OCI-M2 (cell line): ENCODE results near the gene FUCA1.
"Not testable (repeated sequence)": the region's sequence is repeated elsewhere in the genome, so short reads cannot be mapped to it uniquely, and the experiment has no call there.

Experiments
- DNase-seq: peaks from one replicate; lab custom pipeline; 2025; ENCODE audit not compliant: unreplicated experiment; lab: John Stamatoyannopoulos, UW

Gene FUCA1

GRCh38 chr1:23803674-23804073 lies 64.4 kb downstream of the FUCA1 start:
- no peak for DNase-seq

- not testable (repeated sequence) for DNase-seq
Measured at GRCh38 chr1:23802809-23803342, 65.2 kb downstream of the FUCA1 start.

GRCh38 chr1:23801876-23802275 lies 66.2 kb downstream of the FUCA1 start:
- DNase-seq: no peak

GRCh38 chr1:23801338-23801748 lies 66.7 kb downstream of the FUCA1 start:
- DNase-seq: no peak

- no peak for DNase-seq
Measured at GRCh38 chr1:23800400-23801337, 67.4 kb downstream of the FUCA1 start, which contains the start of gene GALE. TSS of gene GALE (minus strand) at chr1:23800754. CDS start at chr1:23799007, 1,747 bp downstream.

GRCh38 chr1:23799570-23800399 lies 68.3 kb downstream of the FUCA1 start:
- DNase-seq: no peak

- no peak for DNase-seq
Measured at GRCh38 chr1:23799255-23799569, 68.9 kb downstream of the FUCA1 start.

- no peak for DNase-seq
Measured at GRCh38 chr1:23798662-23799142, 69.4 kb downstream of the FUCA1 start.

GRCh38 chr1:23797478-23798448 lies 70.3 kb downstream of the FUCA1 start:
- no peak for DNase-seq

GRCh38 chr1:23796466-23797271 lies 71.4 kb downstream of the FUCA1 start:
- no peak for DNase-seq

GRCh38 chr1:23795676-23796465 lies 72.2 kb downstream of the FUCA1 start:
- no peak for DNase-seq
